Measurements from ENCODE around the gene ZNF710.

GRCh38 chr15:89980896-89981295 is 20.2 kb upstream of the ZNF710 start:
- no peak for TF ChIP-seq CTCF (IDR thresholded peaks at IDR 0.05; ENCODE audit: low read depth, low read length, poor library complexity, severe bottlenecking)
- no peak for TF ChIP-seq EZH2phosphoT487 (IDR thresholded peaks at IDR 0.05; ENCODE audit: borderline replicate concordance, low read length)
